ENCODE data around the gene TMEM25.
"Not testable (repeated sequence)": the region's sequence is repeated elsewhere in the genome, so short reads cannot be mapped to it uniquely, and the experiment has no call there.

Gene TMEM25

GRCh38 chr11:118530683-118531596 lies at the start of gene TMEM25:
TMEM25 (plus strand) TSS chr11:118531192; CDS start chr11:118531802, 610 bp downstream.
- no peaks in the 10 kb centered on the region for H3K27me3 Mint-ChIP-seq
- peaks cover 41% of the 10 kb centered on the region for H3K4me1 Mint-ChIP-seq
- H3K4me3 Mint-ChIP-seq = peak within 1 kb of the TSS; percentile 90 to 92
- peak within 1 kb of the TSS; percentile 91 to 97 for H3K27ac Mint-ChIP-seq
- DNase-seq (peak; percentile 80 to 81), ATAC-seq (peak; percentile 92)
- no peaks in the 10 kb centered on the region for H3K9me3 Mint-ChIP-seq

GRCh38 chr11:118481238-118481637 lies 49.8 kb upstream of the TMEM25 start:
- not testable (repeated sequence) for DNase-seq, H3K4me3 Mint-ChIP-seq, H3K9me3 Mint-ChIP-seq, H3K27me3 Mint-ChIP-seq, H3K4me1 Mint-ChIP-seq, ATAC-seq
- peak overlapping the region in 1 of 2 donors; percentile 33 for H3K27ac Mint-ChIP-seq

DNA sequence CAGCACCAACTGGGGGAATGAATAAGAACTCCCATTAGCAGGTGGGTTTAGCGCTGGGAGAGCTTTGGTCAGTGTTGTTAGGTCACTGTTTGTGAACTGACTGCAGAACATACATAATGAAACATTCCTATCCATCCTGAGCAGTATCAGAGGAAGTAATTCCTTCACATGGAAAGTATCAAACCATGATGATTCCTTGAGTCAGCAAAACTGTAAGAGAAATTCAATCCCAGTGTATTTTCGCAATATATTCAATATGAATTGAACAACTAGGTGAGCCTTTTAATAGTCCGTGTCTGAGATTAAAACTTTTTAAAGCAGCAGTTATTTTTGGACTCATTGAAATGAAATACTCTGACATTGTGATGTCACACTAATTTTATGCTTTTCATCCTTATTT lies 46.6 kb upstream of the TMEM25 start:
- no peaks in the 10 kb centered on the region for H3K4me1 Mint-ChIP-seq
- DNase-seq = no peak
- H3K27ac Mint-ChIP-seq = peak overlapping the region in 1 of 2 donors; percentile 27
- H3K27me3 Mint-ChIP-seq = no peaks in the 10 kb centered on the region
- ATAC-seq = no peak
- no peak overlapping the region for H3K4me3 Mint-ChIP-seq
- H3K9me3 Mint-ChIP-seq = no peaks in the 10 kb centered on the region

DNA sequence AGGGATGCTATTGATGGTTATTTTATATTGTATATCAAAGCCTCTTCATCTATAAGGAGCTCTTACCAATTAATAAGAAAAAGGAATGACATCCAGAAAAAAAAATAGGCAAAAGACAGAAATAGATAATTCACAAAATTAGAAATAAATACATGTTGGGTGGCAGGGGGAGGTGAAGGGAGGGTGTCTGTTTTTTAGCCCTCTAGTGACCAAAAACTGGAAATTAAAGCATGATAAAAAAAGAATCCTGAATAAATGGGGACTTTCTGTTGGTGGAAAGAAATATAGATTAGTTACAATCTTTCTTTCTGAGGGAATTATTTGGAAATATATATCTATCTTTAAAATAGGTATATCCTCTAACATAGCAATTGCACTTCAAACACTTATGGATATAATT lies 45.7 kb upstream of the TMEM25 start:
- no peaks in the 10 kb centered on the region for H3K9me3 Mint-ChIP-seq
- H3K27me3 Mint-ChIP-seq = no peaks in the 10 kb centered on the region
- H3K4me3 Mint-ChIP-seq = no peak overlapping the region
- H3K4me1 Mint-ChIP-seq = no peaks in the 10 kb centered on the region
- no peak for ATAC-seq
- H3K27ac Mint-ChIP-seq = peak overlapping the region in 1 of 2 donors; percentile 65
- no peak for DNase-seq

DNA sequence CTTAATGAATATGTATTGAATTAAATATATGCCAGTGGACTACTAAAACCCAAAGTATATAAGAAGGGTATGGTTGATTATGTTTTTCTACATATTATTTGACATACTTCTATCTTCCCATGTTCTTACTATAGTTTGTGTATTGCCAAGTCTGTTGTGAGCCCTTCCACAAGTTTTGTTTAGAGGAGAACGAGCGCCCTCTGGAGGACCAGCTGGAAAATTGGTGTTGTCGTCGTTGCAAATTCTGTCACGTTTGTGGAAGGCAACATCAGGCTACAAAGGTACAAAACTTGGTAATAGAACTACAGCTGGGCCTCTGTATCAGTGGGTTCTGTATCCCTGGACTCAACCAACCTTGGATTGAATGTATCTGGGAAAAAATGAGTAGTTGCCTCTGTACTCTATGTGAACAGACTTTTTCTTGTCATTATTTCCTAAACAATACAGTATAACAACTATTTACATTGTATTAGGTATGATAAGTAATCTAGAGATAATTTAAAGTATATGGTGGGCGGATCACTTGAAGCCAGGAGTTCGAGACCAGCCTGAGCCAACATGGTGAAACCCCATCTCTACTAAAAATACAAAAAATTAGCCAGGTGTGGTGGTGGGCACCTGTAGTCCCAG lies 42.4 kb upstream of the TMEM25 start:
- ATAC-seq (peak; percentile 69), DNase-seq (peak; percentile 71 to 78)
- H3K27me3 Mint-ChIP-seq = no peaks in the 10 kb centered on the region
- H3K4me3 Mint-ChIP-seq = no peak overlapping the region
- H3K9me3 Mint-ChIP-seq = no peaks in the 10 kb centered on the region
- no peak overlapping the region for H3K27ac Mint-ChIP-seq
- H3K4me1 Mint-ChIP-seq = peaks cover 8% of the 10 kb centered on the region

DNA sequence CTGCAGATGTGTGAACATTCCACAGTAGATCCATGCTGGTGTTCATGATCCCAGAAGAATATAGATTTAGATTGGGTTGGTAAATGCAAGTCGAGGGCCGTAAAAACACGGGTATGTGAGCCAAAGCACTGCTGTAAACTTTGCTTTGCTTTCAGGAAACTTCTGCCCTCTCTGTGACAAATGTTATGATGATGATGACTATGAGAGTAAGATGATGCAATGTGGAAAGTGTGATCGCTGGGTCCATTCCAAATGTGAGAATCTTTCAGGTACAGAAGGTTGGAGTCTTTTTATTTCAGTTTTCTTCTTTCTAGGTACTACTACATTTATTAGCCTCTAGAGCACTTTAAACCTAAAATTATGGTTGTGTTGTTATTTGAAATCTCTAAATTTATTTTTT lies 40.0 kb upstream of the TMEM25 start:
- Mint-ChIP-seq H3K4me3 (peak overlapping the region in 1 of 2 donors; percentile 7), H3K4me1 (peaks cover 8% of the 10 kb centered on the region), H3K27me3 (no peaks in the 10 kb centered on the region), H3K9me3 (no peaks in the 10 kb centered on the region), H3K27ac (peak overlapping the region; percentile 95 to 96)
- DNase-seq (no peak), ATAC-seq (peak; percentile 75)

- Mint-ChIP-seq H3K4me3 (no peak overlapping the region), H3K9me3 (no peaks in the 10 kb centered on the region), H3K27ac (no peak overlapping the region), H3K27me3 (no peaks in the 10 kb centered on the region), H3K4me1 (no peaks in the 10 kb centered on the region)
- no peak for DNase-seq
- no peak for ATAC-seq
Observed at GRCh38 chr11:118497831-118498230, 33.2 kb upstream of the TMEM25 start.

DNA sequence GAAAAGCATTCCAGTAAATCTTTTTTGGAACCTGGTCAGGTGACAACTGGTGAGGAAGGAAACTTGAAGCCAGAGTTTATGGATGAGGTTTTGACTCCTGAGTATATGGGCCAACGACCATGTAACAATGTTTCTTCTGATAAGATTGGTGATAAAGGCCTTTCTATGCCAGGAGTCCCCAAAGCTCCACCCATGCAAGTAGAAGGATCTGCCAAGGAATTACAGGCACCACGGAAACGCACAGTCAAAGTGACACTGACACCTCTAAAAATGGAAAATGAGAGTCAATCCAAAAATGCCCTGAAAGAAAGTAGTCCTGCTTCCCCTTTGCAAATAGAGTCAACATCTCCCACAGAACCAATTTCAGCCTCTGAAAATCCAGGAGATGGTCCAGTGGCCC lies 27.8 kb upstream of the TMEM25 start:
- peak overlapping the region in 1 of 2 donors; percentile 42 for H3K27ac Mint-ChIP-seq
- no peaks in the 10 kb centered on the region for H3K27me3 Mint-ChIP-seq
- no peaks in the 10 kb centered on the region for H3K9me3 Mint-ChIP-seq
- no peaks in the 10 kb centered on the region for H3K4me1 Mint-ChIP-seq
- no peak overlapping the region for H3K4me3 Mint-ChIP-seq
- DNase-seq = no peak
- no peak for ATAC-seq

DNA sequence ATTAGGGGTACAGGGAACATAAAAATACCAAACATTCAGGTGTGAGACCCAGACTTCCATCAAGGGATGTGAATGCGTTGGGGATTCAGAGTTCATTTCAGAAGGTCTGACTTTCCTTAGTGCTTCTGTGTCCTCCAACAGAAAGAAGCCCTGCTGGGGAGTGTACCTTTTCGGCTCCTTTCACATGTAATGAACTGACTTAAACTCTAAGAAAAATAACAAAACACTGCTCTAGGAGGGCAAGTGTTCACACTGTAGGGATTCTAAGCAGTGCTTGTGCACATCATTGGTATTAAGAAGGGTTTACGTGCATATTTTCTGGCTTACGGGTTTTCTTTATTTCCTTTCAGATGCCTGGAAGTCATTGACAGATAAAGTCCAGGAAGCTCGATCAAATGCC lies 19.4 kb upstream of the TMEM25 start:
- no peaks in the 10 kb centered on the region for H3K9me3 Mint-ChIP-seq
- no peak for ATAC-seq
- H3K27me3 Mint-ChIP-seq = no peaks in the 10 kb centered on the region
- H3K4me1 Mint-ChIP-seq = peaks cover 4% of the 10 kb centered on the region
- H3K27ac Mint-ChIP-seq = no peak overlapping the region
- no peak overlapping the region for H3K4me3 Mint-ChIP-seq
- no peak for DNase-seq

DNA sequence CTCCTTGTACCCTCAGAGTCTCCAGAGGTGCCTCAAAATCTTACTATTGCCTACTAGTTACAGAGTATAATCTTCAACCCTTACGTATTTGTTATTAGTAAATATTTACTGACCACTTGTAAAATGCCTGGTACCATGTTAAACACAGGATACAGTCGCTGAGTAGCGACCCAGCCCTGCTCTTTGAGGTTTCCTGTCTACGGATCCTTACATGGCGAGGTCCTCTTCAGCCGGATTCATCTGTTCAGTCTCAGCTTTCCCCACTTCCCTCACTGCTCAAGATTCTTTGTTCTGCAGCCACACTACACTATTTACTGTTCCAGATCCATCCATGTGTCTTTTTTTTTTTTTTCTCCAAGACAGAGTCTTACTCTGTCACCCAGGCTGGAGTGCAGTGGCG lies 16.9 kb upstream of the TMEM25 start:
- Mint-ChIP-seq H3K9me3 (no peaks in the 10 kb centered on the region), H3K27me3 (no peaks in the 10 kb centered on the region), H3K4me1 (peaks cover 4% of the 10 kb centered on the region), H3K4me3 (no peak overlapping the region), H3K27ac (peak overlapping the region in 1 of 2 donors; percentile 12)
- DNase-seq (no peak), ATAC-seq (no peak)

- H3K27me3 Mint-ChIP-seq = no peaks in the 10 kb centered on the region
- no peak overlapping the region for H3K4me3 Mint-ChIP-seq
- DNase-seq (no peak), ATAC-seq (no peak)
- H3K4me1 Mint-ChIP-seq = peaks cover under 1% of the 10 kb centered on the region
- H3K27ac Mint-ChIP-seq = peak overlapping the region in 1 of 2 donors; percentile 81
- H3K9me3 Mint-ChIP-seq = no peaks in the 10 kb centered on the region
Observed at GRCh38 chr11:118519549-118519948, 11.4 kb upstream of the TMEM25 start.

- H3K27me3 Mint-ChIP-seq = no peaks in the 10 kb centered on the region
- ATAC-seq (no peak), DNase-seq (no peak)
- H3K9me3 Mint-ChIP-seq = no peaks in the 10 kb centered on the region
- H3K27ac Mint-ChIP-seq = no peak overlapping the region
- peaks cover 8% of the 10 kb centered on the region for H3K4me1 Mint-ChIP-seq
- H3K4me3 Mint-ChIP-seq = no peak overlapping the region
Observed at GRCh38 chr11:118521892-118522311, 9.1 kb upstream of the TMEM25 start.

DNA sequence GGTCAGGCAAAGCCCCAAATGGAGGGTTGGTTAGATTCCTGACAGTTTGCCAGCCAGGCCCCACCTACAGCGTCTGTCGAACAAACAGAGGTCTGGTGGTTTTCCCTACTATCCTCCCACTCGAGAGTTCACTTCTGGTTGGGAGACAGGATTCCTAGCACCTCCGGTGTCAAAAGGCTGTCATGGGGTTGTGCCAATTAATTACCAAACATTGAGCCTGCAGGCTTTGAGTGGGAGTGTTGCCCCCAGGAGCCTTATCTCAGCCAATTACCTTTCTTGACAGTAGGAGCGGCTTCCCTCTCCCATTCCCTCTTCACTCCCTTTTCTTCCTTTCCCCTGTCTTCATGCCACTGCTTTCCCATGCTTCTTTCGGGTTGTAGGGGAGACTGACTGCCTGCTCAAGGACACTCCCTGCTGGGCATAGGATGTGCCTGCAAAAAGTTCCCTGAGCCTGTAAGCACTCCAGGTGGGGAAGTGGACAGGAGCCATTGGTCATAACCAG lies 8.4 kb upstream of the TMEM25 start:
- Mint-ChIP-seq H3K4me3 (no peak overlapping the region), H3K4me1 (peaks cover 15% of the 10 kb centered on the region), H3K27ac (no peak overlapping the region), H3K27me3 (no peaks in the 10 kb centered on the region), H3K9me3 (no peaks in the 10 kb centered on the region)
- no peak for DNase-seq
- no peak for ATAC-seq

DNA sequence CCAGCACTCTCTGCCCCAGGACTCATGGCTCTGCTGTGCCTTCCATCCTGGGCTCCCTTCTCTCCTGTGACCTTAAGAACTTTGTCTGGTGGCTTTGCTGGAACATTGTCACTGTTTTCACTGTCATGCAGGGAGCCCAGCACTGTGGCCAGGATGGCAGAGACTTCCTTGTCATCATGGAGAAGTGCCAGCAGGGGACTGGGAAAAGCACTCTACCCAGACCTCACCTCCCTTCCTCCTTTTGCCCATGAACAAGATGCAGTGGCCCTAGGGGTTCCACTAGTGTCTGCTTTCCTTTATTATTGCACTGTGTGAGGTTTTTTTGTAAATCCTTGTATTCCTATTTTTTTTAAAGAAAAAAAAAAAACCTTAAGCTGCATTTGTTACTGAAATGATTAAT lies 6.6 kb upstream of the TMEM25 start:
- no peaks in the 10 kb centered on the region for H3K27me3 Mint-ChIP-seq
- H3K4me1 Mint-ChIP-seq = peaks cover 26% of the 10 kb centered on the region
- H3K9me3 Mint-ChIP-seq = no peaks in the 10 kb centered on the region
- no peak for ATAC-seq
- DNase-seq = no peak
- H3K4me3 Mint-ChIP-seq = no peak overlapping the region
- H3K27ac Mint-ChIP-seq = no peak overlapping the region

DNA sequence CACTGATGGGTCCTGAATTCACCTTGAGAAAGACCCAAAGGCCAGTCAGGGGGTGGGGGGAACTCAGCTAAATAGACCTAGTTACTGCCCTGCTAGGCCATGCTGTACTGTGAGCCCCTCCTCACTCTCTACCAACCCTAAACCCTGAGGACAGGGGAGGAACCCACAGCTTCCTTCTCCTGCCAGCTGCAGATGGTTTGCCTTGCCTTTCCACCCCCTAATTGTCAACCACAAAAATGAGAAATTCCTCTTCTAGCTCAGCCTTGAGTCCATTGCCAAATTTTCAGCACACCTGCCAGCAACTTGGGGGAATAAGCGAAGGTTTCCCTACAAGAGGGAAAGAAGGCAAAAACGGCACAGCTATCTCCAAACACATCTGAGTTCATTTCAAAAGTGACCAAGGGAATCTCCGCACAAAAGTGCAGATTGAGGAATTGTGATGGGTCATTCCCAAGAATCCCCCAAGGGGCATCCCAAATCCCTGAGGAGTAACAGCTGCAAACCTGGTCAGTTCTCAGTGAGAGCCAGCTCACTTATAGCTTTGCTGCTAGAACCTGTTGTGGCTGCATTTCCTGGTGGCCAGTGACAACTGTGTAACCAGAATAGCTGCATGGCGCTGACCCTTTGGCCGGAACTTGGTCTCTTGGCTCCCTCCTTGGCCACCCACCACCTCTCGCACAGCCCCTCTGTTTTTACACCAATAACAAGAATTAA lies 6.1 kb upstream of the TMEM25 start:
- no peak overlapping the region for H3K4me3 Mint-ChIP-seq
- H3K27me3 Mint-ChIP-seq = no peaks in the 10 kb centered on the region
- peak overlapping the region in 1 of 2 donors; percentile 69 for H3K27ac Mint-ChIP-seq
- DNase-seq (no peak), ATAC-seq (no peak)
- no peaks in the 10 kb centered on the region for H3K9me3 Mint-ChIP-seq
- H3K4me1 Mint-ChIP-seq = peaks cover 31% of the 10 kb centered on the region

Measured in stimulated activated naive CD8-positive, alpha-beta T cell treated with anti-CD3 and anti-CD28 coated beads, Interleukin-15, amount 100 ng/mL, for 72 hours (primary cell).